NCI-H1105 treated with DMSO at 0.1 percent for 48 hours (cell line): ENCODE results near the gene FXYD4.

Experiments
- DNase-seq: peaks from one replicate; lab custom pipeline; 2025; lab: John Stamatoyannopoulos, UW

The FXYD4 gene

GRCh38 chr10:43344051-43344450 lies 27.4 kb upstream of the FXYD4 start:
- no peak for DNase-seq

GRCh38 chr10:43347997-43348396 lies 23.4 kb upstream of the FXYD4 start:
- no peak for DNase-seq

GRCh38 chr10:43348511-43349312 lies 22.7 kb upstream of the FXYD4 start:
- peak; percentile 38 for DNase-seq

- no peak for DNase-seq
Observed at GRCh38 chr10:43350156-43350555, 21.3 kb upstream of the FXYD4 start.

GRCh38 chr10:43350686-43351085 lies 20.8 kb upstream of the FXYD4 start:
- no peak for DNase-seq

- no peak for DNase-seq
Observed at GRCh38 chr10:43351301-43351700, 20.1 kb upstream of the FXYD4 start.

GRCh38 chr10:43352951-43353350 lies 18.5 kb upstream of the FXYD4 start:
- no peak for DNase-seq

- DNase-seq = no peak
Observed at GRCh38 chr10:43353495-43354329, 17.7 kb upstream of the FXYD4 start.

GRCh38 chr10:43354330-43354635 lies 17.2 kb upstream of the FXYD4 start:
- DNase-seq = no peak

GRCh38 chr10:43354879-43355380 lies 16.5 kb upstream of the FXYD4 start:
- DNase-seq = no peak

- no peak for DNase-seq
Observed at GRCh38 chr10:43355749-43356371, 15.6 kb upstream of the FXYD4 start.

- DNase-seq = no peak
Observed at GRCh38 chr10:43360086-43360485, 11.3 kb upstream of the FXYD4 start.

- DNase-seq = no peak
Observed at GRCh38 chr10:43361547-43362190, 9.8 kb upstream of the FXYD4 start.

GRCh38 chr10:43362191-43362839 lies 9.1 kb upstream of the FXYD4 start:
- peak; percentile 46 for DNase-seq

- DNase-seq = no peak
Observed at GRCh38 chr10:43365001-43365400, 6.4 kb upstream of the FXYD4 start.

GRCh38 chr10:43369921-43370320 lies 1.5 kb upstream of the FXYD4 start:
- DNase-seq = no peak

- no peak for DNase-seq
Observed at GRCh38 chr10:43370671-43371215, 693 bp upstream of the FXYD4 start.

- DNase-seq = no peak
Observed at GRCh38 chr10:43372765-43373361, 1.4 kb downstream of the FXYD4 start.

GRCh38 chr10:43373461-43373860 lies 2.0 kb downstream of the FXYD4 start:
- DNase-seq = no peak

- no peak for DNase-seq
Observed at GRCh38 chr10:43374194-43374593, 2.8 kb downstream of the FXYD4 start.

- DNase-seq = no peak
Observed at GRCh38 chr10:43375401-43376020, 4.1 kb downstream of the FXYD4 start.
